Ecto neural progenitor cell (in vitro differentiated cells): ENCODE results near the gene CARS2.
"Not testable (repeated sequence)": the region's sequence is repeated elsewhere in the genome, so short reads cannot be mapped to it uniquely, and the experiment has no call there.

Experiments used
- DNase-seq: peaks from one replicate; pipeline ENCODE4 v3.0.0-alpha.2; 2018; ENCODE audit warnings: low spot score

CARS2 gene

DNA sequence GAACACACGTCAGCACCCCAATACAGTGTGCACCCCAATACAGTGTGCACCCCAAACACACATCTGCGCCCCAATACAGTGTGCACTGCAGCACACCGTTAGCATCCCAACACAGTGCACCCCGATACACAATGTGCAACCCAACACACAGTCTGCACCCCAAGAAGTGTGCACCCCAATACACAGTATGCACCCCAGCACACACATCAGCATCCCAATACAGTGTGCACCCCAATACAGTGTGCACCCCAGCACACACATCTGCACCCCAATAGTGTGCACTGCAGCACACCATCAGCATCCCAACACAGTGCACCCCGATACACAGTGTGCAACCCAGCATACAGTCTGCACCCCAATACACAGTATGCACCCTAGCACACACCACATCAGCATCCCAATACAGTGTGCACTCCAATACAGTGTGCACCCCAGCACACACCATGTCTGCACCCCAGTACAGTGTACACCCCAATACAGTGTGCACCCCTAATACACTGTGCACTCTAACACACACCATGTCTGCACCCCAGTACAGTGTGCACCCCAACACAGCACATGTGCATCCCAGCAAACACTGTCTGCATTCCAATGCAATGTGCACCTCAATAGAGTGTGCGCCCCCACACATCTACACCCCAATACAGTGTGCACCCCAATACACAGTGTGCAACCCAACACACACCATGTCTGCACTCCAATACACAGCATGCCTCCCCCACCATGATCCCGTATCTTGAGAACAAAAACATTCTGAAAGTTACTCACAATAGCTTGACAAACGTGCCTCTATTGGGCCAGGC is 855 bp upstream of the CARS2 start:
- DNase-seq, result no peak

DNA sequence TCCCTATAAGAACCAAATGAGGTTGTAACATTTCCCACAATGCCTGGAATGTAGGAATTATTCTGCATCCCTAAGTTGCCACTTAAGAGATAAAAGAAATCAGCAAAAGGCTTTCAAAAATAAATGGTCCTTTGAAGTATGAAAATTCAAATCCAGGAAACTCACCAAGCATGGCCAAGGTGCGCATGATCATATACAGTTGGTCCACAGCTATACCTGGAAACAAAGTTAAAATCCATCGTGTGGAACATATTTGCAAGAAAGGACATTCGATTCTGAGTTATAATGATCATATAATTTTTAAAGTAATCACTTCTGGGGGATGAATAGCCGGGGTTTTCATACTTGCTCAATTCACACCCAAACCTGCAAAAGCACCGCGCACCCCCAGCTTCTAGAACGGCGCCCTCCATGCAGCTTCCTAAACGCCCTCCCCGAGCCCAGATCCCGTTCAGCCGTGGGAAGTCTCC is 525 bp downstream of the CARS2 start:
- DNase-seq, result no peak

GRCh38 chr13:110702591-110703526 is 3.1 kb downstream of the CARS2 start:
- DNase-seq, result no peak

- DNase-seq, result no peak
These were observed 3.8 kb downstream of the CARS2 start for GRCh38 chr13:110702089-110702488.

DNA sequence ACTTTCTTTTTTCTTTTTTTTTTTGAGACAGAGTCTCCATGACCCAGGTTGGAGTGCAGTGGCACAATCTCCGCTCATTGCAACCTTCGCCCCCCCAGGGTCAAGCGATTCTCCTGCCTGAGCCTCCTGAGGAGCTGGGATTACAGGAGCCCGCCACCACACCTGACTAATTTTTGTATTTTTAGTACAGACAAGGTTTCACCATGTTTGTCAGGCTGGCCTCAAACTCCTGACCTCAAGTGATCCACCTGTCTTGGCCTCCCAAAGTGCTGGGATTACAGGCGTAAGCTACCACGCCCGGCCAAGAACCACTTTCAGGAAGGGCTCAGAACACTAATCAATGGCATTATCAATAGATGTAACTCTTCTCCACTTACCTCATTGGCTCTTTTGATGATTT is 4.9 kb downstream of the CARS2 start:
- DNase-seq, result not testable (repeated sequence)

GRCh38 chr13:110700641-110701040 is 5.3 kb downstream of the CARS2 start:
- DNase-seq, result no peak

DNA sequence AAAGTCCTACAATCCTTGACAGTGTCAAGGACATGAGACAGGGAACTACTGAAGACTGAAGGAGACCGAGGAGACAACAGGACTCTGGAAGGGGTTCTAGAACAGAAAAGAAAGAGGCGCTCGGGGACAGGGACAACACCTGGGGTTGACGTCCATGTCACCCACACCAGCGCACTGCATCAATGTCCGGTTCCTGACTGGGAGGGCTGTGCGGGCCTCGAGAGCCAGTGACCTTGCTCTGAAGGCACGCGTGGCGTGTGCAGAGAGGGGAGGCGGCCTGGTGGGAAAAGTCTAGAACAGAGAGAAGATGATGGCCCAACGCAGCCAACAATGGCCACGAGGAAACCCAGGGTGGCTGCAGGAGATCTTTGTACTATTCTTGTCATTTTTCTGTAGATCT is 5.7 kb downstream of the CARS2 start:
- no peak for DNase-seq

GRCh38 chr13:110699148-110700145 is 6.5 kb downstream of the CARS2 start:
- no peak for DNase-seq

- no peak for DNase-seq
These were observed 7.2 kb downstream of the CARS2 start for GRCh38 chr13:110698689-110699088.

DNA sequence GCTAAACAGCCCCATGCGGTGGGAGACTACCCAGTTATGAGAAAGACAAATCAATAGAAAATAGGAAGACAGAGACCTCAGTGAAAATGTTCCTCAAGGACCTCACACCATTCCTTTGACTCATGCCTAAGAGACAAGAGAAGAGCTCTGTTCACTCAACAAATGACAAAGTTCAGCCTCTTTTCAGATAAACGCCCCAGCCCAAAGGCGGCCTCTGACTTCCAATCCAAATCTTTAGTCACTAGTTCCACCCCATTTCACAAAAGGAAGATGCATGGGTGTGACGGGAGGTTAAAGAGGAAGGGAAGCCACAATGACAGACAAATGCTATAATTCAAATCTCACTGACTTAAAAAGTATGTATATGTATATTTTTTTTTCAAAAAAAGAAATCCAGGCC is 8.1 kb downstream of the CARS2 start:
- no peak for DNase-seq

GRCh38 chr13:110696776-110697175 is 9.1 kb downstream of the CARS2 start:
- DNase-seq, result no peak

DNA sequence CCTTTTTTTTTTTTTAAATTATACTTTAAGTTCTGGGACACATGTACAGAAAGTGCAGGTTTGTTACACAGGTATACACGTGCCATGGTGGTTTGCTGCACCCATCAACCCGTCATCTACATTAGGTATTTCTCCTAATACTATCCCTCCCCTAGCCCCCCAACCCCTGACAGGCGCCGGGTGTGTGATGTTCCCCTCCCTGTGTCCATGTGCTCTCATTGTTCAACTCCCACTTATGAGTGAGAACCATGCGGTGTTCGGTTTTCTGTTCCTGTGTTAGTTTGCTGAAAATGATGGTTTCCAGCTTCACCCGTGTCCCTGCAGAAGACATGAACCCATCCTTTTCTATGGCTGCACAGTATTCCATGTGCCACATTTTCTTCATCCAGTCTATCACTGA is 10.1 kb downstream of the CARS2 start:
- DNase-seq, result not testable (repeated sequence)

- DNase-seq, result no peak
These were observed 15.4 kb downstream of the CARS2 start for GRCh38 chr13:110690516-110690915.

- no peak for DNase-seq
These were observed 16.2 kb downstream of the CARS2 start for GRCh38 chr13:110689711-110690110.

GRCh38 chr13:110689041-110689440 is 16.9 kb downstream of the CARS2 start:
- no peak for DNase-seq

- no peak for DNase-seq
These were observed 18.2 kb downstream of the CARS2 start for GRCh38 chr13:110687736-110688135.

- DNase-seq, result no peak
These were observed 20.5 kb downstream of the CARS2 start for GRCh38 chr13:110685305-110686020.

DNA sequence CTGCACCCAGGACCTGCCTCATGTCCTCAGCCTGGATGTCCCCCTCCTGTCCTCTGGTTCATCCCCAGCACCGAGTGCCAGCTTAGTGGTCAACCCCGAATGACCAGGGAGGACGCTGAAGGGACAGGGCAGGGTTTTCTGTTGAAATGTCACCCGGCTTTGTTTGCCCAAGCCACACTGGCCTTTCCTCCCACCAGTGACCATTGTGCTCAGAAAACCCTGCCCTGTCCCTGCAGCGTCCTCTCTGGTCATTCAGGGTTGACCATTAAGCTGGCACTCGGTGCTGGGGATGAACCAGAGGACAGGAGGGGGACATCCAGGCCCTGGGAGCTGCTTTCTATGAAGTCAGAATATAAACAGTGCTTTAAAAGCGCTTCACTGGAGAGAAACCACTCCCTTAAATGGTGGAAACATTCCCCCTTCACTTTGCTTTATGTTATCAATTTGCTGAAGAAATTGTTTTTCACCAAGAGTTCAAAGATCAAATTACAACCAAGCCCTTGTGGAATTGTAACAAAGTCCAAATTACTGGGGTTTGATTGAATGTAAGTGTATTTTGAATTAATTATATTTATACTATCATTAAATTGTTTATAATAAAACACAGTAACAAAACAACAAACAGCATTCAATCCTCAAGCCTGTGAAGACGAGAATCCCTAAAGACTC is 21.4 kb downstream of the CARS2 start:
- no peak for DNase-seq

DNA sequence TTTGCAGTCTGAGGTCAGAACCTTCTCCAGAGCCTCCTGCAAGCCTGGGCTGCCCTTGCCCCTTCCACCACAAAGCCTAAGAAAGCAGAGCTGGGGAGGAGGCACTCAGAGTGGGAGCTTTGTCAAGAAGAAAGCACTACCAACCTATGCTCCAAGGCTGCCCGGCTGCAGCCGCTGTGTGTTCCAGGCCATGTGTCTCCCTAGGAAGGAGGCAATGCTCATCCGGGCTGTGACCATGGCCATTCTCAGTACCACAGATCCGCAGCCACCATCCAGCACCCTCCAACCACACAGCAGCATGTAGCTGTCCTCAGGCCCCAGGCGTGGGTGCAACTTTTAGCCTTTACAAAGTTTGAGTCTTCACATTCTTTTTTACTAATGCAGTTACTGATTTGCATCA is 22.0 kb downstream of the CARS2 start:
- no peak for DNase-seq

DNA sequence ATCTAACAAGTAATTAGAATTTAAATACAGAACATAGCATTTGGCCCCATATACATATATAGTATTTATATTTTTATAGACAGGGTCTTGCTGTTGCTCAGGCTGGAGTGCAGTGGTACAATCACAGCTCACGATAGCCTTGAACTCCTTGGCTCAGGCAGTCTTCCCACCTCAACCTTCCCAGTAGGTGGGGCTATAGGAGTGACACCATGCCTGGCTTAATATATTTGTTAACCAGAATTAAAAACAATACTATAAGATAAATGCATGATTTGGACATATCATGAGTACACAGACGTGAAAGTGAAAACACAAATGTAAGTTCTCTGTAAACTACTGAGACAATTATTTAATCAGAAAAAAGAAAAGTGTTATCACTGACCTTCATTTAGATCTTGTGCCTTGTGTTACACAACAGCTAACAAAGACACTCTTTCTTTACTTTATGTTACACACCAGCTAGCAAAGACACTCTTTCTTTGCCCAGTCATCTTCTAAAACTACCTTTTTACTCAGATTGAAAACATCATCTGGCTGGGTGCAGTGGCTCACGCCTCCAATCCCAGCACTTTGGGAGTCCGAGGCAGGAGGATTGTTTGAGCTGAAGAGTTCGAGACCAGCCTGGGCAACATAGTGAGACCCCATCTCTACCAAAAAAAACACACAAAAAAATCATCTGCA is 22.6 kb downstream of the CARS2 start:
- DNase-seq, result no peak
